SH-SY5Y (cell line): ENCODE results near the gene TFPI2.

Experiments
- GATA2 ChIP-seq: IDR thresholded peaks from 2 replicates; pipeline ENCODE4 v1.6.1; 2011; ENCODE audit warnings: mild to moderate bottlenecking, low read depth, low read length
- GATA3 ChIP-seq: IDR thresholded peaks from 2 replicates; pipeline ENCODE4 v1.6.1; 2011; ENCODE audit warnings: low read depth, mild to moderate bottlenecking, low read length, moderate library complexity

- TF ChIP-seq GATA3 (no peak), GATA2 (no peak)
These were observed 32.7 kb upstream of the TFPI2 start for GRCh38 chr7:93923296-93923695.
